Activated B cell treated with CpG ODN at 0.5 μM for 24 hours (primary cell): ENCODE measurements around the gene IRAK3. TPM values are rescaled to one million over a fixed set of nuclear protein-coding genes. Genes with fewer than 3 reads are reported as not detected.
"Not testable (repeated sequence)": the region's sequence is repeated elsewhere in the genome, so short reads cannot be mapped to it uniquely, and the experiment has no call there.

ENCODE experiments used
- ATAC-seq: fragments of 200-7000 bp; cut with Tn5 transposase; one replicate; pipeline ENCODE4 v1.10.0; 2021; ENCODE audit warnings: low read depth, mild to moderate bottlenecking, moderate library complexity
- CTCF ChIA-PET: fragments of 350-600 bp; sonication (Branson Sonifier 250); formaldehyde crosslinking; loops from one replicate; lab custom pipeline; 2021; ENCODE audit warnings: antibody characterized with exemption; lab: Charles Lee
- POLR2A ChIA-PET: fragments of 350-600 bp; sonication (Branson Sonifier 250); formaldehyde crosslinking; loops from one replicate; lab custom pipeline; 2021; ENCODE audit warnings: antibody characterized with exemption; lab: Charles Lee
- DNase-seq: peaks from one replicate; pipeline ENCODE4 v3.0.0; 2022
- H3K27ac Mint-ChIP-seq: one replicate; pipeline ENCODE4 v1.8.0; 2020; ENCODE audit warnings: mixed read lengths
- H3K27me3 Mint-ChIP-seq: one replicate; pipeline ENCODE4 v1.8.0; 2021; ENCODE audit warnings: mixed read lengths
- H3K36me3 Mint-ChIP-seq: one replicate; pipeline ENCODE4 v1.8.0; 2021; ENCODE audit warnings: low read depth, mixed read lengths
- H3K4me1 Mint-ChIP-seq: one replicate; pipeline ENCODE4 v1.8.0; 2021; ENCODE audit warnings: mixed read lengths
- H3K4me3 Mint-ChIP-seq: one replicate; pipeline ENCODE4 v1.8.0; 2020; ENCODE audit warnings: mild to moderate bottlenecking, mixed read lengths
- H3K9me3 Mint-ChIP-seq: one replicate; pipeline ENCODE4 v1.8.0; 2020; ENCODE audit warnings: mixed read lengths
- CTCF ChIP-seq: fragments of 200-600 bp; IDR thresholded peaks from one replicate; pipeline ENCODE4 v1.8.0; 2022; ENCODE audit warnings: antibody characterized with exemption, mild to moderate bottlenecking
- intact Hi-C: fragments of 100-400 bp; cut with micrococcal nuclease; formaldehyde crosslinking; loops from one replicate; pipeline ENCODE4 v1.15.1; 2024
- total RNA-seq: library from RNA; stranded (reverse); gene quantifications from 2 replicates; pipeline ENCODE4 v1.2.3, GENCODE V29; 2022

IRAK3 gene
- total RNA-seq, 1 donor from 2014 or later: 6.6 TPM

- no peak for TF ChIP-seq CTCF
- intact Hi-C loops: loop anchor here (1.0 to 2.0 kb wide), 9 partner anchors 8 to 1100 kb away; partner anchors contain the start of genes CAND1, HELB, IRAK3 and LLPH
- peak; percentile 85 for ATAC-seq
- POLR2A ChIA-PET: interaction anchor here (0.5 to 2.5 kb wide), 28 partner anchors 8 to 1765 kb away, joined by 3 to 72 read pairs (median 7); partner anchors contain the start of genes CAND1, HELB, IRAK3 and LEMD3
- peak within 1 kb of the TSS; percentile 100 for H3K27ac Mint-ChIP-seq
- CTCF ChIA-PET: interaction anchor here (0.9 to 1.8 kb wide), 7 partner anchors 11 to 101 kb away, joined by 3 to 11 read pairs (median 4); partner anchors contain the start of gene IRAK3
- H3K27me3 Mint-ChIP-seq: no peaks in the 10 kb centered on the region
- peaks cover 47% of the 10 kb centered on the region for H3K4me1 Mint-ChIP-seq
- peak within 1 kb of the TSS; percentile 98 for H3K4me3 Mint-ChIP-seq
- H3K9me3 Mint-ChIP-seq: peaks cover 5% of the 10 kb centered on the region
- DNase-seq: peak; percentile 84
- peaks cover 43% of the 10 kb centered on the region for H3K36me3 Mint-ChIP-seq
These were observed 19.5 kb upstream of the IRAK3 start, which contains the start of gene TMBIM4 for GRCh38 chr12:66169221-66170170. TSS of gene TMBIM4 (minus strand) at chr12:66169996. CDS start at chr12:66169951, 45 bp downstream.

GRCh38 chr12:66170606-66171005, 18.4 kb upstream of the IRAK3 start:
- peak overlapping the region; percentile 100 for H3K27ac Mint-ChIP-seq
- DNase-seq: no peak
- H3K27me3 Mint-ChIP-seq: no peaks in the 10 kb centered on the region
- ChIA-PET POLR2A (interaction anchor here (1.1 to 2.4 kb wide), 5 partner anchors 33 to 1098 kb away, joined by 7 to 53 read pairs (median 18); partner anchors contain the start of genes CAND1 and HELB), CTCF (interaction anchor here (1.8 kb wide), 1 partner anchor 26 kb away, joined by 7 read pairs; no protein-coding TSS in a partner anchor)
- intact Hi-C loops: no loop called here
- H3K36me3 Mint-ChIP-seq: peaks cover 34% of the 10 kb centered on the region
- peak overlapping the region; percentile 98 for H3K4me3 Mint-ChIP-seq
- ATAC-seq: no peak
- H3K4me1 Mint-ChIP-seq: peaks cover 40% of the 10 kb centered on the region
- TF ChIP-seq CTCF: no peak
- H3K9me3 Mint-ChIP-seq: peaks cover 2% of the 10 kb centered on the region

- H3K4me3 Mint-ChIP-seq, DNase-seq, intact Hi-C loops, H3K27ac Mint-ChIP-seq, H3K36me3 Mint-ChIP-seq, CTCF ChIA-PET, H3K4me1 Mint-ChIP-seq, ATAC-seq, POLR2A ChIA-PET, H3K9me3 Mint-ChIP-seq: not testable (repeated sequence)
- peaks cover 12% of the 10 kb centered on the region for H3K27me3 Mint-ChIP-seq
These were observed 14.4 kb upstream of the IRAK3 start for GRCh38 chr12:66174391-66175325.

GRCh38 chr12:66176105-66176900, 12.7 kb upstream of the IRAK3 start:
- H3K36me3 Mint-ChIP-seq: no peaks in the 10 kb centered on the region
- no peaks in the 10 kb centered on the region for H3K9me3 Mint-ChIP-seq
- peaks cover 3% of the 10 kb centered on the region for H3K4me1 Mint-ChIP-seq
- CTCF ChIA-PET: interaction anchor here (0.8 kb wide), 1 partner anchor 967 kb away, joined by 3 read pairs; no protein-coding TSS in a partner anchor
- peaks cover 13% of the 10 kb centered on the region for H3K27me3 Mint-ChIP-seq
- TF ChIP-seq CTCF: no peak
- DNase-seq (no peak), ATAC-seq (no peak)
- intact Hi-C loops: no loop called here
- POLR2A ChIA-PET: interaction anchor here (0.7 to 1.0 kb wide), 2 partner anchors 9 to 11 kb away, joined by 3 read pairs; no protein-coding TSS in a partner anchor
- H3K27ac Mint-ChIP-seq: no peak overlapping the region
- H3K4me3 Mint-ChIP-seq: no peak overlapping the region
